Bronchial epithelial cell (primary cell): Measurements from ENCODE around the gene LMBRD2. TPM values are rescaled to one million over a fixed set of nuclear protein-coding genes. Genes with fewer than 3 reads are reported as not detected.
A peak's percentile ranks its signal among the peaks of the same experiment; 100 is the strongest.

Experiments used
- DNase-seq: peaks from one replicate; pipeline ENCODE4 v3.0.0-alpha.2; 2010; ENCODE audit warnings: low read depth
- FAIRE-seq: peaks from 2 replicates; lab custom pipeline; 2011; peaks lifted over from hg19 to GRCh38; lab: Jason Lieb, UNC
- H3K27me3 ChIP-seq: 2 replicates; pipeline ENCODE4 v1.5.1; 2011; ENCODE audit warnings: low read length; ENCODE audit not compliant: control insufficient read depth, insufficient read depth
- H3K36me3 ChIP-seq: 2 replicates; pipeline ENCODE4 v1.5.1; 2011; ENCODE audit warnings: low read length; ENCODE audit not compliant: control insufficient read depth, insufficient read depth
- H3K4me3 ChIP-seq: 2 replicates; pipeline ENCODE4 v1.5.1; 2011; ENCODE audit warnings: mild to moderate bottlenecking, low read depth, low read length, control low read depth
- total RNA-seq: library from RNA; depleted of rRNA; stranded (reverse); fragments of >200 nt; gene quantifications from 2 replicates; pipeline ENCODE4 v1.2.1, GENCODE V29; 2014
- TF ChIP-seq, protein P1 (sequence below): IDR thresholded peaks from 2 replicates; pipeline ENCODE4 v1.5.1; 2011; ENCODE audit warnings: mild to moderate bottlenecking, moderate library complexity, low read length, control low read depth, inconsistent platforms; ENCODE audit not compliant: insufficient read depth, severe bottlenecking

LMBRD2 gene
- total RNA-seq, 1 donor from 2014 or later: 5.3 TPM

- DNase-seq (peak; percentile 71), FAIRE-seq (no peak)
- no peaks in the 10 kb centered on the region for H3K27me3 ChIP-seq
- no peaks in the 10 kb centered on the region for H3K36me3 ChIP-seq
- TF ChIP-seq, protein P1, sequence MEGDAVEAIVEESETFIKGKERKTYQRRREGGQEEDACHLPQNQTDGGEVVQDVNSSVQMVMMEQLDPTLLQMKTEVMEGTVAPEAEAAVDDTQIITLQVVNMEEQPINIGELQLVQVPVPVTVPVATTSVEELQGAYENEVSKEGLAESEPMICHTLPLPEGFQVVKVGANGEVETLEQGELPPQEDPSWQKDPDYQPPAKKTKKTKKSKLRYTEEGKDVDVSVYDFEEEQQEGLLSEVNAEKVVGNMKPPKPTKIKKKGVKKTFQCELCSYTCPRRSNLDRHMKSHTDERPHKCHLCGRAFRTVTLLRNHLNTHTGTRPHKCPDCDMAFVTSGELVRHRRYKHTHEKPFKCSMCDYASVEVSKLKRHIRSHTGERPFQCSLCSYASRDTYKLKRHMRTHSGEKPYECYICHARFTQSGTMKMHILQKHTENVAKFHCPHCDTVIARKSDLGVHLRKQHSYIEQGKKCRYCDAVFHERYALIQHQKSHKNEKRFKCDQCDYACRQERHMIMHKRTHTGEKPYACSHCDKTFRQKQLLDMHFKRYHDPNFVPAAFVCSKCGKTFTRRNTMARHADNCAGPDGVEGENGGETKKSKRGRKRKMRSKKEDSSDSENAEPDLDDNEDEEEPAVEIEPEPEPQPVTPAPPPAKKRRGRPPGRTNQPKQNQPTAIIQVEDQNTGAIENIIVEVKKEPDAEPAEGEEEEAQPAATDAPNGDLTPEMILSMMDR: peak; percentile 75
- no peak overlapping the region for H3K4me3 ChIP-seq
These were observed 72.4 kb downstream of the LMBRD2 start for GRCh38 chr5:36079200-36079781.

- FAIRE-seq (no peak), DNase-seq (no peak)
- TF ChIP-seq, protein P1: no peak
- Histone ChIP-seq H3K27me3 (no peaks in the 10 kb centered on the region), H3K4me3 (no peak overlapping the region), H3K36me3 (no peaks in the 10 kb centered on the region)
These were observed 73.3 kb downstream of the LMBRD2 start for GRCh38 chr5:36078430-36078829.

DNA sequence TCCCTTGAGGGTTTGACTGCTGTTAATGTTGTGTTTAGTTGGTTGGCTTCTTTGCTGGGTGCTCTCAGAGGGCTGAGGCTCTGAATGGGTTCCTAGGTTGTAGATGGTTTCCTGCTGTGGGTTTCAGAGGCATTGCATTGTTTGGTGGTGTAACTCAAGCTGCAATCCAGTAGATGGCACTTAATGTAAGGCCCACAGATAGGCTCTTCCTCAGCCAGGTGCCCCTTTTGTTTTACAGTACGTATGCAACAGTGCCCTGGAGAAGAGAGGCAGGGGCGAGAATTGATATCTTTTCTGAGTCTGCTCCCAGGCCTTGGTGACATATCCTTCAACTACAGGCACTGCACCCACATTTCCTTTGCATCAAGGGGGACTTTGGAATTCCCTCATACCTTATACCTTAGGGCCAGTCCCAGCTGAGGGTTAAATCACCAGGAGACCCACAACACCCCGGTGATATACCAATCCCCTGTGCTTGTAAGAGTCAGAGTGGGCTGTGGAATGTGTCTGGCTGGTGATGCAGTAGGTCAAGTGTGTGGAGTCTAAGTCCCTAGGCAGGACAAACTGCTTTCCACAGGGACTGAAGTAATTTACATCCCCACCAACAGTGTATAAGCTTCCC is 78.0 kb downstream of the LMBRD2 start:
- no peaks in the 10 kb centered on the region for H3K36me3 ChIP-seq
- DNase-seq (peak; percentile 16), FAIRE-seq (no peak)
- H3K27me3 ChIP-seq: no peaks in the 10 kb centered on the region
- H3K4me3 ChIP-seq: no peak overlapping the region
- TF ChIP-seq, protein P1: peak; percentile 35

DNA sequence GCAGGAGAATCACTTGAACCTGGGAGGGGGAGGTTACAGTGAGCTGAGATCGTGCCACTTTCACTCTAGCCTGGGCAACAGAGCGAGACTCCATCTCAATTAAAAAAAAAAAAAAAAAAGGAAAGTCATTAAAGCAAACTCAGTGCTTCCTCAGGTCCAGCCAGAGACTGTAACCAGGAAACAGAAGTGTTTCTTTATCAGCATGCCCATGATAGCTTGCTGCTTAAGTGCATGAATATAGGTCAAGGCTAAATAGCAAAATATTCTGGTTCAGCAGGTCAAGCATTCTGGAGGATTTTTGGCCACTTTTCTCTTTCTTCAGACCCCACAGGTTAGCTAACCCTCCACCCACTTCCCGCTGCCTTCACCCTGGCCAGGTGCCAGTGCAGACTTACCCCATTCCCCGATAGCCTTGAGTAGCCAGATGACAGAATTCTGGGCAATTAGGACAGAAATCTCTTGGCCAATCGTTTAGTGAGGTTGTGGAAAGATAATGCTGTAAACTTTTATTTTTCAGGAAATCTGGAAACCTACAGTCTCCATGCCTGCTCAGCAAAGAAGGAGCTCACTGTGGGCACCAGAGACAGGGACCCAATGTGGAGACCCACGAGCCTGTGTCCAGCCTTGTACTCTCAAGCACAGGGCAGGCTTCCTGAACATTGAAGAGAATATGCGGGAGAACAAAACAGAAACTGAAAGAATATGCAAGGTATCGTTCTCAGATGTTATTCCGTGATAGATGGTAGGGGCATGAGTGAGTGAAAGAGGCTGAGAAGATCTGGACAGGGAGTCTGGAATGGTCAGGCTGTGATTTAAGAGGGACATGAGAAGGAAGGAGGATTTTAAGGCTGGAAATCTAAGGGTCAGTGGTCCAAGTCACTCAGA is 80.8 kb downstream of the LMBRD2 start:
- H3K27me3 ChIP-seq: peaks cover 4% of the 10 kb centered on the region
- TF ChIP-seq, protein P1: no peak
- no peaks in the 10 kb centered on the region for H3K36me3 ChIP-seq
- no peak overlapping the region for H3K4me3 ChIP-seq
- FAIRE-seq: peak; percentile 23
- DNase-seq: no peak

GRCh38 chr5:36068751-36069281 is 82.9 kb downstream of the LMBRD2 start:
- FAIRE-seq (no peak), DNase-seq (no peak)
- TF ChIP-seq, protein P1: no peak
- H3K4me3 ChIP-seq: no peak overlapping the region
- no peaks in the 10 kb centered on the region for H3K36me3 ChIP-seq
- peaks cover 4% of the 10 kb centered on the region for H3K27me3 ChIP-seq
